ENCODE data around the gene FBLN5.
"Not testable (repeated sequence)": the region's sequence is repeated elsewhere in the genome, so short reads cannot be mapped to it uniquely, and the experiment has no call there.

Gene FBLN5

GRCh38 chr14:91873471-91874415 is 73.8 kb downstream of the FBLN5 start:
- H3K9me3 ChIP-seq (ENCODE audit: control insufficient read depth, low read length): no peaks in the 10 kb centered on the region
- H3K27me3 ChIP-seq (ENCODE audit: control insufficient read depth, insufficient read depth, low read length): no peaks in the 10 kb centered on the region
- no peak overlapping the region for H3K4me3 ChIP-seq (ENCODE audit: low read length)
- H3K4me1 ChIP-seq (ENCODE audit: control insufficient read depth, insufficient read depth, low read length): peaks cover 65% of the 10 kb centered on the region
- no peak overlapping the region for H3K9ac ChIP-seq (ENCODE audit: low read length)
- H3K36me3 ChIP-seq (ENCODE audit: control insufficient read depth, insufficient read depth, low read length): no peaks in the 10 kb centered on the region

GRCh38 chr14:91872517-91873470 is 74.7 kb downstream of the FBLN5 start:
- H3K9me3 ChIP-seq (ENCODE audit: control insufficient read depth, low read length): no peaks in the 10 kb centered on the region
- no peak overlapping the region for H3K9ac ChIP-seq (ENCODE audit: low read length)
- H3K27me3 ChIP-seq (ENCODE audit: control insufficient read depth, insufficient read depth, low read length): no peaks in the 10 kb centered on the region
- H3K4me3 ChIP-seq (ENCODE audit: low read length): no peak overlapping the region
- peaks cover 65% of the 10 kb centered on the region for H3K4me1 ChIP-seq (ENCODE audit: control insufficient read depth, insufficient read depth, low read length)
- H3K36me3 ChIP-seq (ENCODE audit: control insufficient read depth, insufficient read depth, low read length): no peaks in the 10 kb centered on the region

GRCh38 chr14:91872011-91872501 is 75.4 kb downstream of the FBLN5 start:
- Histone ChIP-seq H3K4me1 (ENCODE audit: control insufficient read depth, insufficient read depth, low read length) (peaks cover 65% of the 10 kb centered on the region), H3K9ac (ENCODE audit: low read length) (no peak overlapping the region), H3K27me3 (ENCODE audit: control insufficient read depth, insufficient read depth, low read length) (no peaks in the 10 kb centered on the region), H3K36me3 (ENCODE audit: control insufficient read depth, insufficient read depth, low read length) (no peaks in the 10 kb centered on the region), H3K4me3 (ENCODE audit: low read length) (no peak overlapping the region), H3K9me3 (ENCODE audit: control insufficient read depth, low read length) (no peaks in the 10 kb centered on the region)

GRCh38 chr14:91871401-91871800 is 76.1 kb downstream of the FBLN5 start:
- H3K27me3 ChIP-seq (ENCODE audit: control insufficient read depth, insufficient read depth, low read length); H3K9ac ChIP-seq (ENCODE audit: low read length); H3K9me3 ChIP-seq (ENCODE audit: control insufficient read depth, low read length); H3K4me3 ChIP-seq (ENCODE audit: low read length); H3K36me3 ChIP-seq (ENCODE audit: control insufficient read depth, insufficient read depth, low read length): not testable (repeated sequence)
- H3K4me1 ChIP-seq (ENCODE audit: control insufficient read depth, insufficient read depth, low read length): peaks cover 65% of the 10 kb centered on the region

- no peak overlapping the region for H3K4me3 ChIP-seq (ENCODE audit: low read length)
- H3K27me3 ChIP-seq (ENCODE audit: control insufficient read depth, insufficient read depth, low read length): no peaks in the 10 kb centered on the region
- H3K9me3 ChIP-seq (ENCODE audit: control insufficient read depth, low read length): no peaks in the 10 kb centered on the region
- H3K9ac ChIP-seq (ENCODE audit: low read length): no peak overlapping the region
- H3K4me1 ChIP-seq (ENCODE audit: control insufficient read depth, insufficient read depth, low read length): peaks cover 60% of the 10 kb centered on the region
- no peaks in the 10 kb centered on the region for H3K36me3 ChIP-seq (ENCODE audit: control insufficient read depth, insufficient read depth, low read length)
Measured at GRCh38 chr14:91870890-91871289, 76.6 kb downstream of the FBLN5 start.

GRCh38 chr14:91870001-91870400 is 77.5 kb downstream of the FBLN5 start:
- H3K4me3 ChIP-seq (ENCODE audit: low read length): no peak overlapping the region
- no peaks in the 10 kb centered on the region for H3K36me3 ChIP-seq (ENCODE audit: control insufficient read depth, insufficient read depth, low read length)
- no peaks in the 10 kb centered on the region for H3K27me3 ChIP-seq (ENCODE audit: control insufficient read depth, insufficient read depth, low read length)
- H3K9ac ChIP-seq (ENCODE audit: low read length): peak overlapping the region; percentile 30
- no peaks in the 10 kb centered on the region for H3K9me3 ChIP-seq (ENCODE audit: control insufficient read depth, low read length)
- peaks cover 52% of the 10 kb centered on the region for H3K4me1 ChIP-seq (ENCODE audit: control insufficient read depth, insufficient read depth, low read length)

GRCh38 chr14:91869556-91869955 is 77.9 kb downstream of the FBLN5 start:
- no peak overlapping the region for H3K4me3 ChIP-seq (ENCODE audit: low read length)
- peaks cover 48% of the 10 kb centered on the region for H3K4me1 ChIP-seq (ENCODE audit: control insufficient read depth, insufficient read depth, low read length)
- no peaks in the 10 kb centered on the region for H3K9me3 ChIP-seq (ENCODE audit: control insufficient read depth, low read length)
- no peaks in the 10 kb centered on the region for H3K27me3 ChIP-seq (ENCODE audit: control insufficient read depth, insufficient read depth, low read length)
- H3K9ac ChIP-seq (ENCODE audit: low read length): peak overlapping the region; percentile 19
- no peaks in the 10 kb centered on the region for H3K36me3 ChIP-seq (ENCODE audit: control insufficient read depth, insufficient read depth, low read length)

GRCh38 chr14:91867316-91867988 is 80.0 kb downstream of the FBLN5 start, which contains the start of gene TC2N:
Gene TC2N (minus strand): TSS chr14:91867536. CDS start chr14:91813769, 53,767 bp downstream.
- H3K4me3 ChIP-seq (ENCODE audit: low read length): no peak within 1 kb of the TSS
- no peaks in the 10 kb centered on the region for H3K36me3 ChIP-seq (ENCODE audit: control insufficient read depth, insufficient read depth, low read length)
- peaks cover 27% of the 10 kb centered on the region for H3K4me1 ChIP-seq (ENCODE audit: control insufficient read depth, insufficient read depth, low read length)
- no peaks in the 10 kb centered on the region for H3K27me3 ChIP-seq (ENCODE audit: control insufficient read depth, insufficient read depth, low read length)
- H3K9ac ChIP-seq (ENCODE audit: low read length): no peak within 1 kb of the TSS
- H3K9me3 ChIP-seq (ENCODE audit: control insufficient read depth, low read length): no peaks in the 10 kb centered on the region

GRCh38 chr14:91866511-91867295 is 80.8 kb downstream of the FBLN5 start:
- H3K27me3 ChIP-seq (ENCODE audit: control insufficient read depth, insufficient read depth, low read length): no peaks in the 10 kb centered on the region
- no peaks in the 10 kb centered on the region for H3K36me3 ChIP-seq (ENCODE audit: control insufficient read depth, insufficient read depth, low read length)
- H3K9ac ChIP-seq (ENCODE audit: low read length): no peak overlapping the region
- H3K4me3 ChIP-seq (ENCODE audit: low read length): no peak overlapping the region
- H3K4me1 ChIP-seq (ENCODE audit: control insufficient read depth, insufficient read depth, low read length): peaks cover 20% of the 10 kb centered on the region
- no peaks in the 10 kb centered on the region for H3K9me3 ChIP-seq (ENCODE audit: control insufficient read depth, low read length)

- no peaks in the 10 kb centered on the region for H3K36me3 ChIP-seq (ENCODE audit: control insufficient read depth, insufficient read depth, low read length)
- peaks cover 14% of the 10 kb centered on the region for H3K4me1 ChIP-seq (ENCODE audit: control insufficient read depth, insufficient read depth, low read length)
- H3K9me3 ChIP-seq (ENCODE audit: control insufficient read depth, low read length): no peaks in the 10 kb centered on the region
- H3K9ac ChIP-seq (ENCODE audit: low read length): no peak overlapping the region
- H3K4me3 ChIP-seq (ENCODE audit: low read length): no peak overlapping the region
- H3K27me3 ChIP-seq (ENCODE audit: control insufficient read depth, insufficient read depth, low read length): no peaks in the 10 kb centered on the region
Measured at GRCh38 chr14:91866061-91866460, 81.4 kb downstream of the FBLN5 start.

- no peaks in the 10 kb centered on the region for H3K9me3 ChIP-seq (ENCODE audit: control insufficient read depth, low read length)
Measured at GRCh38 chr14:91862417-91862816, 85.1 kb downstream of the FBLN5 start.

More at GRCh38 chr14:91862417-91862816, 85.1 kb downstream of the FBLN5 start:
- H3K27me3 ChIP-seq (ENCODE audit: control insufficient read depth, insufficient read depth, low read length): no peaks in the 10 kb centered on the region
- no peak overlapping the region for H3K4me3 ChIP-seq (ENCODE audit: low read length)
- peaks cover 9% of the 10 kb centered on the region for H3K4me1 ChIP-seq (ENCODE audit: control insufficient read depth, insufficient read depth, low read length)
- no peak overlapping the region for H3K9ac ChIP-seq (ENCODE audit: low read length)
- H3K36me3 ChIP-seq (ENCODE audit: control insufficient read depth, insufficient read depth, low read length): no peaks in the 10 kb centered on the region

Data from mucosa of stomach (tissue), 1 donor.